Tibial nerve (tissue), 3 donors: Measurements from ENCODE around the gene CFAP99.

Source experiments
- CTCF ChIP-seq, 5 experiments: fragments of 200-600 bp in 3 of 5; fragments of 450-650 bp in 2 of 5; sonication (generic) in 3 of 5; IDR thresholded peaks; one replicate each; pipeline ENCODE4 v1.5.1; 2016 to 2019; ENCODE audit warnings: antibody characterized with exemption in 5 of 5, mild to moderate bottlenecking in 3 of 5, moderate library complexity in 2 of 5
- POLR2A ChIP-seq, 2 donors: fragments of 450-650 bp; IDR thresholded peaks; one replicate each; pipeline ENCODE4 v1.6.1; 2017; ENCODE audit warnings: antibody characterized with exemption in 2 of 2, mild to moderate bottlenecking in 2 of 2, moderate library complexity in 2 of 2

- TF ChIP-seq CTCF (IDR thresholded peaks at IDR 0.05) (no peak), POLR2A (IDR thresholded peaks at IDR 0.05) (no peak)
Measured at GRCh38 chr4:2458546-2459491, 40.1 kb downstream of the CFAP99 start.
